Measurements from ENCODE around the gene HNRNPUL1. TPM values are rescaled to one million over a fixed set of nuclear protein-coding genes. Genes with fewer than 3 reads are reported as not detected.
"Not testable (repeated sequence)": the region's sequence is repeated elsewhere in the genome, so short reads cannot be mapped to it uniquely, and the experiment has no call there.

HNRNPUL1 gene
- total and polyA plus RNA-seq, 9 of the 15 experiments (the other 6 are each of a cell fraction or from before 2014, with no cell fraction given): 7.3 to 211 (median 85.0) TPM

- H3K4me3 ChIP-seq; POLR2A ChIA-PET; H3K9ac ChIP-seq (ENCODE audit: insufficient read depth in 1 of 2, low read depth in 2 of 2, low read length in 2 of 2); H3K9me3 ChIP-seq (replicated peaks; ENCODE audit: control insufficient read depth, insufficient read depth, low read depth, low read length); H3K9me1 ChIP-seq (ENCODE audit: control insufficient read depth, insufficient read depth, low read length); H3K36me3 ChIP-seq (ENCODE audit: control insufficient read depth, insufficient read depth, low read length); in situ Hi-C loops (cut with MboI); FAIRE-seq; ATAC-seq; H3K79me2 ChIP-seq (ENCODE audit: control insufficient read depth, insufficient read depth, low read length); BruUV-seq (replicated peaks); H3K4me2 ChIP-seq (ENCODE audit: insufficient read depth, low read length); H3K27me3 ChIP-seq (ENCODE audit: control insufficient read depth in 2 of 2, insufficient read depth in 2 of 2, low read length in 2 of 2); H3K27ac ChIP-seq (ENCODE audit: extremely low read depth, low read depth, low read length); H4K20me1 ChIP-seq (replicated peaks; ENCODE audit: control insufficient read depth, insufficient read depth, low read length); CTCF ChIA-PET (ENCODE audit: low intra/inter-chr PET ratio); H2AFZ ChIP-seq (ENCODE audit: low read depth, low read length): not testable (repeated sequence)
- H3K4me1 ChIP-seq (replicated peaks in 1 of 2; ENCODE audit: control insufficient read depth in 2 of 2, insufficient read depth in 2 of 2, low read length in 2 of 2): peaks cover 23 to 24% of the 10 kb centered on the region in 2 experiments
- intact Hi-C loops (cut with micrococcal nuclease): loop anchor here (5.0 kb wide), 1 partner anchor 33 kb away; the partner anchor contains the start of gene HNRNPUL1
- DNase-seq (ENCODE audit: extremely low read depth in 1 of 4, low spot score in 3 of 4): peak in 1 of 4 experiments; percentile 23
- TF ChIP-seq ZNF121 (CRISPR knock-in tag; conservative IDR thresholded peaks at IDR 0.05): peak; percentile 85
- TF ChIP-seq NFE2 (IDR thresholded peaks at IDR 0.05; ENCODE audit: low read depth): peak; percentile 18; the same call in 1 of the 2 replicates
- peak; percentile 58; the same call in 1 of the 2 replicates for TF ChIP-seq ZBTB33 (CRISPR knock-in tag; IDR thresholded peaks at IDR 0.05)
- TF ChIP-seq BCOR (IDR thresholded peaks at IDR 0.05): peak; percentile 56
- peak; percentile 85 for TF ChIP-seq NFIC (IDR thresholded peaks at IDR 0.05)
- TF ChIP-seq KDM1A (IDR thresholded peaks at IDR 0.05): peak; percentile 24 to 42; a peak in 1 of 4 replicates
- WGBS (ENCODE audit: insufficient coverage, low coverage, missing lambda C conversion rate): 50% methylated on average over 4 of the region's 5 CpGs
These were observed 34.8 kb upstream of the HNRNPUL1 start for GRCh38 chr19:41229338-41229737.

All from K562 (cell line).